ACHN (cell line): ENCODE results near the gene GJB6.

Experiments
- DNase-seq: peaks from one replicate; pipeline ENCODE4 v3.0.0-alpha.2; 2015
- in situ Hi-C: cut with HindIII; loops from 2 replicates; pipeline ENCODE4 v1.10.0; 2017; ENCODE audit warnings: low sequenced_read_pairs, low pct_ligation_motif_present, low pct_unique_long_range_greater_than_20kb

GJB6 gene

GRCh38 chr13:20230913-20231838 lies 943 bp downstream of the GJB6 start:
- no peak for DNase-seq
- in situ Hi-C loops = no loop called here

DNA sequence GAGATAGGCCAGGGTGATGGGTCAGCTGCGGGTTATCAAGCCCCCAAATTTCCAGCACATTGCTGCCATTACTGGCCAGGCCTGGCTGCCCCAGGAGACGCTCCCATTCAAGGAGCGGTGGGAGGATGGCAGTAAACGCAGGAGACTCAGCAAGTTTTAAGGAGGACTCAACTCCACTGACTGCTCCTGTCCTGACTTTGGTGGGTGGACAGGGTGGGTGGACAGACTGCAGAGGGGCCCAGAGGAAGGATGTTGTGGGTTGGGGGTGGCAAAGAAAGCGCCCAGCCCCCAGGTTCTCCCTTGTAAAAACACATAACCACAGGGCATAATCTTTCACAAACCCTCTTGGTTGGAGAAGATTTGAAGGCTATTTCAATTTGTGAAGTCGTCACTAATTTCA lies 4.4 kb downstream of the GJB6 start:
- in situ Hi-C loops = no loop called here
- DNase-seq = no peak

GRCh38 chr13:20227288-20227687 lies 4.8 kb downstream of the GJB6 start:
- in situ Hi-C loops = no loop called here
- no peak for DNase-seq

DNA sequence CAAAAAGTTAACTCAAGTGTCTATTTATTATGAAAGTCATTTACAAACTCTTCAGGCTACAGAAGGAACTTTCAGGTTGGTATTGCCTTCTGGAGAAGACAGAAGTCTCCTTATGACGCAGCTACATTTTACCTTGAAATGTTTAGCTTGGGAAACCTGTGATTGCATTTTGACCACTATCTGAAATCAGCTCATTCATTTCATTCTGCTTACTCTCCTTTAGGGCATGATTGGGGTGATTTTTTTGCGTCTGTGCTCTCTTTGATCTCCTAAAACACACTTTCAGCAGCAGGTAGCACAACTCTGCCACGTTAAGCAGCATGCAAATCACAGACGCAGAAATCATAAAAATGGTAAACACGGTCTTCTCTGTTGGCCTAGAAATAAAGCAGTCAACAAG lies 9.6 kb downstream of the GJB6 start:
- in situ Hi-C loops = no loop called here
- DNase-seq = no peak

GRCh38 chr13:20221772-20222171 lies 10.3 kb downstream of the GJB6 start:
- no peak for DNase-seq
- in situ Hi-C loops = no loop called here

DNA sequence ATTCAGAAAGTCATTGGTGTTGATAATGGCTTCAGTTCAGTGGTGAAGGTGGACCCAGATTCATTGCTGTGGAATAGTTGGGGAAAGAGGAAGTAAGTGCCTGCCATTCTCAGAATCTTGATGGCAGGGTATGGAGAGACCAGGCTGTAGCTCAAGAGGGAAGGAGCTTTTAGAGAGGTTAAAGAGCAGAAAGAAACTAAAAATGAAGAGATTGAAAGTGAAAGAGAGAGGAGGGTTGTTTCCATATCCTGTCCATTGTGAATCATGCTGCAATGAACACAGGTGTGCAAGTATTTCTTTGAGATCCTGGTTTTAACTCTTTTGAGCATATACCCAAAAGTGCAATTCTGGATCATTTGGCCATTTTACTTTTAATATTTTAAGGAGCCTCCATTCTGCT lies 12.5 kb downstream of the GJB6 start:
- in situ Hi-C loops = no loop called here
- DNase-seq = no peak

DNA sequence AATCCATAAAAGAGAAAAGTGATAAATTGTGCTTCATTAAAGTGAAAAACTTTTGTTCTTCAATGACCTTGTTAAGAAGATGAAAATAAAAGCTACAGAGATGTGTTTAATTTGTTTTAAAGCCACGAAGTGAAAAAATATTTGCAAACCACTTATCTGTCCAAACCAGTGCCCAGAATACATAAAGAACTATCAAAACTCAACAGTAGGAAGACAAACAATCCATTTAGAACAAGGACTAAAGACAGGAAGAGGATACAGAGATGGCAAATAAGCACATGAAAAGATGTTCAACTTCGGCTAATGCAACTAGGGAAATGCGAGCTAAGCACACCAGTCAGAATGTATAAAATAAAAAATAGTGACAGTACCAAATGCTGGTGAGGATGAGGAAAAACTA lies 15.0 kb downstream of the GJB6 start:
- DNase-seq = no peak
- in situ Hi-C loops = no loop called here

- no peak for DNase-seq
- in situ Hi-C loops = no loop called here
Measured at GRCh38 chr13:20209948-20210347, 22.2 kb downstream of the GJB6 start.

- DNase-seq = no peak
- in situ Hi-C loops = no loop called here
Measured at GRCh38 chr13:20206698-20207235, 25.4 kb downstream of the GJB6 start.

DNA sequence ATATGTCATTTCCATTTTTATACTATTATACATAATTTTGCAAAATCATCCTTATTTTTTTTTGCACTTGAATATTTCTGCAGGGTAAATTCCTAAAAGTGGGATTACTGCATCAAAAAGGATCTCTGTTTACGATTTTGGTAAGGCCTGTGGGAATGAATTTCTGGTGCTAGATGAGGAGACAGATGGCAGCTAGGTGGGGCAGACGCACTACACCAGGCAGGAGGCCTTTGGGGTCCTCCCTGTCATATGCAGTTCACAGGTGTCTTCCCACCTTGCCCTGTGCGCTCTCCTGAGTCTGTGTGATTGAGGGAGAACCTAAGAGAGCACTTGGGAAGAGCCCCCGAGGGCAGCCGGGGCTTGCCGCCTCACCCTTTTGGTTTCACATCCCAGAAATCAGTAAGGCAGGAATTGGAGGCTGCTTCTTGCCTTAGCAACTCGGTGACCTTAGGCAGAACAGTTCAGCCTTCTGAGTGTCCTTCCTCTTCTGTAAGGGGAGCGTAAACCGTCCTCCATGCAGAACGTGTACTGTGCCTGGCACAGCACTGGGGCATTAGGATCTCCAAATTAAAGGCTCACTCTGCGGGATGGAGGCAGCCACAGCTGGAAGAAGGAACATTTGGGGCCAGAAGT lies 25.9 kb downstream of the GJB6 start:
- no peak for DNase-seq
- in situ Hi-C loops = no loop called here

- no peak for DNase-seq
- in situ Hi-C loops = no loop called here
Measured at GRCh38 chr13:20198781-20199180, 33.3 kb downstream of the GJB6 start.

DNA sequence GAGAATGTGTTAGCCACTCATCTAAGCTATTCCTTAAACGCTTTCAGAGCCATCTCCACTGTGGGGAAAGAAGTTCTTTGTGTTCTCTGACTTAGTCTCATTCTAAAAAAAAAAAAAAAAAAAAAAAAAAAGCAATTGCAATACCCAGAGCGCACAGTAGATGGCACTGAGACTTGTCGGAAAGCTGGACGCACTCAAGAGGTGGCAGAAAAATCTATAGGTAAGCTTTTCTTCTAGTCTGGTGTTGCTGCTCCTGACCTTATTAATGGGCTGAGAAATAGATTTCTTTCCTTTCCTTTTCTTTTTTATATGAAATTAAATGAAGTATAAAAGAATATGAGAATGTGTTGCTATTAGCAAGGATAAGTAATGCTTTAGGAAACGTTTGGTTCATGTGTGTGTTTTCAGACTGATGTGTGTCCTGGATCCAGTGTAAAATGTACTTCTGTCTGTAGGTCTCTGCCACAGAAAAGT lies 34.7 kb downstream of the GJB6 start:
- in situ Hi-C loops = no loop called here
- DNase-seq = peak; percentile 47

- no peak for DNase-seq
- in situ Hi-C loops = no loop called here
Measured at GRCh38 chr13:20195801-20196200, 36.3 kb downstream of the GJB6 start.

GRCh38 chr13:20193907-20194631 lies 38.0 kb downstream of the GJB6 start:
- in situ Hi-C loops = no loop called here
- no peak for DNase-seq

GRCh38 chr13:20193162-20193906 lies 38.8 kb downstream of the GJB6 start:
- in situ Hi-C loops = no loop called here
- DNase-seq = no peak

DNA sequence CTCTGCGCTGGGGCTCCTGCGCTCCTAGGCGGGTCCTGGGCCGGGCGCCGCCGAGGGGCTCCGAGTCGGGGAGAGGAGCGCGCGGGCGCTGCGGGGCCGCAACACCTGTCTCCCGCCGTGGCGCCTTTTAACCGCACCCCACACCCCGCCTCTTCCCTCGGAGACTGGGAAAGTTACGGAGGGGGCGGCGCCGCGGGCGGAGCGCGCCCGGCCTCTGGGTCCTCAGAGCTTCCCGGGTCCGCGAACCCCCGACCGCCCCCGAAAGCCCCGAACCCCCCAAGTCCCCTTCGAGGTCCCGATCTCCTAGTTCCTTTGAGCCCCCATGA lies 39.3 kb downstream of the GJB6 start, which contains the start of gene GJB2:
Gene GJB2, minus strand, starts transcription at position 103 of the 326 bp plus-strand sequence. CDS start 3,357 bp downstream, outside the sequence.
- in situ Hi-C loops = no loop called here
- no peak for DNase-seq

- in situ Hi-C loops = no loop called here
- DNase-seq = peak; percentile 27
Measured at GRCh38 chr13:20192158-20192835, 39.8 kb downstream of the GJB6 start.
